GF-D8 (cell line): ENCODE measurements around the gene FHIT.
A peak's percentile ranks its signal among the peaks of the same experiment; 100 is the strongest.
"Not testable (repeated sequence)": the region's sequence is repeated elsewhere in the genome, so short reads cannot be mapped to it uniquely, and the experiment has no call there.

Source experiments
- DNase-seq: peaks from one replicate; lab custom pipeline; 2025; lab: John Stamatoyannopoulos, UW

FHIT gene

GRCh38 chr3:60920519-60920918, 330.7 kb downstream of the FHIT start:
- no peak for DNase-seq

- no peak for DNase-seq
Measured at GRCh38 chr3:60919296-60919695, 332.0 kb downstream of the FHIT start.

DNA sequence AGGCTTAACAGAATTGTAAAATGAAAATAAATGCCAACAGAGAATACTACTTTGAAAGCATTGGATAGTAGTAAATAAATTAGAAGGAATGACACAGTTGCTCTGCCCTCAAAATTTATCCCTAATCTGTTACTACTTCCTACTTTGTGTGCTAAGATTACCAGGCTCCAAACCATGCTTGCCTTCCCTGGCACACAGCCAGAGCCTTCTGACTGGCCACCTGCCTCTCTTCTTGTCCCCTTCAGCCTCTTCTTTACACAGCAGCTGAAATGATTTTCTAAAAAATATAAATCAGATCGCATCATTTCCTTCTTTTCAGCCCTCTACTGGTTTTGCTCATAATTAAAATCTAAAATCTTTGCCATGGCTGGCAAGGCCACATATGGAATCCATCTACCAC, 334.1 kb downstream of the FHIT start:
- DNase-seq: no peak

- DNase-seq: no peak
Measured at GRCh38 chr3:60916546-60916945, 334.7 kb downstream of the FHIT start.

- DNase-seq: no peak
Measured at GRCh38 chr3:60913474-60913873, 337.8 kb downstream of the FHIT start.

DNA sequence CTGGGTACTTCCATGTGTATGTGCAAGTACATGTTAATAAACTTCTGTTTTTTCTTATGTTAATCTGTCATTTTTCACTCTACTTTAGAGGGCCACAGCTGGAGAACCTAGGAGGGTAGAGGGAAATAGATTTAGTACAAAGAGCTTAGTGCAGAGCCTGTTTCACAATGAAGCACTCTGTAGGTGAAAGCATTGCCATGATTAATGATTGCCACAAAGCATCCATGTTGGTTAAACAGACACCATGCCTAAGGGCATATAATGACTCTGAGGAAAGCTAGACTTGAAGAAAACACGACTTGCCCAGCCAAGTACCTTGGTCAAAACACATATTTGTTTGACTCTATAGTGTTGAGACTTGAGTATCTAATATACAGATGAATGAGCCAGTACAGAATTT, 338.4 kb downstream of the FHIT start:
- no peak for DNase-seq

DNA sequence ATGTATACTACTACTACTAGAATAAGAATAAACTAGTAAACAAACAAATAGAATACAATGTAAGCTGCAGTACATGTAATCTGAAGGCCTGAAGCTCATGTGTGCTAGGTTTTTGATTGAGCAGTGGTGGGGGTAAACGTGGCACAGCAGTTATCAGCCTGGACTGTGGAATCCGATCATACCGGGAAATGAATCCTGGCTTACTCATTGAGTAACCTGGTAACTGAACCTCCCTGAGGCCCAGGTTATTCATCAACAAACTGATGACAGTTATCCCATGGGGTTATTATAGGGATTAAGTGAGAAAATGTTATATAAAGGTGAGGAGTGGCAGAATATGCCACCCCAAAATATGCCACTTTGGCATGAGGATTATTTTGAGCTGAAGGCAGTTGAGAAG, 339.1 kb downstream of the FHIT start:
- no peak for DNase-seq

DNA sequence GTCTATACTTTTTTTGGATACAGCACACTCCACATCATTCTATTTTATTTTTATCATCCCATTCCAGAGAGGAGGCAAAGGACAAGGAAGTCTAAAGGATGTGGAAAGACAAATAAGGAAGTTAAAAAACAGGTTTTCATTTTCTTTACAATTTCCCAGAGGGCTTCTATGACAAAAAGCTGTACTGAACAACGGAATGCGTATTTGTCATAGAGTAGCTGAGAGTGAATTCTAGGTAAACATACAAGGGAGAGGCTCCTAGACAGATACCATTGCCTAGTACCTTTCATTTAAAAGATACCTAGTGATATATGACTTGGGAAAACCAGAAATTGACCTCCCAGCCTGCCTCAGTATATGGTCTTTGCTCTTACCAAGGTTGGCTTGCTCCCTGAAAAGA, 341.7 kb downstream of the FHIT start:
- DNase-seq: no peak

GRCh38 chr3:60906283-60906682, 345.0 kb downstream of the FHIT start:
- DNase-seq: no peak

DNA sequence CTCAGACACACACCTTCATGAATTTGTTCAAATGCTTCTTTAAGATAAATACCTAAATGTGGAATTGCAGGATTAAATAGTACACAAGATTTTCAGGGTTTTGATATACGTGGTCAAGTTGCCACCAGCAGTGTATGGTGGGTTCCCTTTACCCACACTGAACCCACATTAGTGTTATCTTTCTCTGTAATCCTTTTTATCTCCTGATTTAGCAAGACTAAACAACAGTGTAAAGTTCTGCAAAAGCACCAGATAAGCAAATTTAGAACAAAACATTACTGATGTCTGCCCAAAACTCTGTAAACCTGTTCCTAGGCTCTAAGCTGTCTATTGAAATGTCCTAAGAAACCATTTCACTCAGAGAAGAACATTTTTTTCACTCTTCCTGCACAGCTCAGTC, 352.9 kb downstream of the FHIT start:
- peak; percentile 12 for DNase-seq

- DNase-seq: no peak
Measured at GRCh38 chr3:60893946-60894345, 357.3 kb downstream of the FHIT start.

DNA sequence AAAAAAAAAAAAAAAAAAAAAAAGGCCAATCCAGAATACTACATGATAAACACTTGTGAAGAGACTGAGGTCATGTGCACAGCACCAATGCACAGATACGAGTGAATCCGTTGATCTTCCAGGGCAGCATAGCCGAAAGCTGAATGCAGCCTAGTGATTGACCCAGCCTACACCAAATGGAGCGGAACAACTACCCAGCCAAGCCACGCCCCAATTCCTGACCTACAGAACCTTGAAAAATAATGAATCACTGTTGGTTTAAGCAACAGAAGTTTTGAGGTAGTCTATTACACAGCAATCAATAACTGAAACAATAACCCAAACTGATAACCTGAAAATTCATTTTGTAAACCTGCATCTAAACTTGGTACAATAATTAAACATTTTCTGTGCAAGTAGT, 361.0 kb downstream of the FHIT start:
- DNase-seq: no peak

GRCh38 chr3:60888952-60889351, 362.3 kb downstream of the FHIT start:
- DNase-seq: not testable (repeated sequence)

DNA sequence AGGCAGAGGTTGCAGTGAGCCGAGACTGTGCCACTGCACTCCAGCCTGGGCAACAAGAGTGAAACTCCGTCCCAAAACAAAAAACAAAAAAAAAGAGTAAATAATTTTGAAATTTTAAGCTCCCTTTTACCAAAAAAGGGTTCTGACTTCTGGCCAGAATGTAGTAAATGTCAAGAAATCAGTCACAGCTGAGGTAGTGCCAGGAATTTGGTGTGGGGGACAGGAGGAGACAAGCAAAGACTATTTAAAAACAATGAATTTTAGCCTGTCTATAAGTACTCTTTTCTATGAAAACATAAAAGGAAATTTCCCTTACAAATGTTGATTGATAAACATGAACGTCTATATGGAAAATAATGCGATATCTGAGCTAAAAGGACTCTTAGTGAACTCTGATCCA, 363.7 kb downstream of the FHIT start:
- DNase-seq: no peak

GRCh38 chr3:60886518-60886917, 364.7 kb downstream of the FHIT start:
- no peak for DNase-seq

GRCh38 chr3:60884005-60884404, 367.2 kb downstream of the FHIT start:
- DNase-seq: no peak

DNA sequence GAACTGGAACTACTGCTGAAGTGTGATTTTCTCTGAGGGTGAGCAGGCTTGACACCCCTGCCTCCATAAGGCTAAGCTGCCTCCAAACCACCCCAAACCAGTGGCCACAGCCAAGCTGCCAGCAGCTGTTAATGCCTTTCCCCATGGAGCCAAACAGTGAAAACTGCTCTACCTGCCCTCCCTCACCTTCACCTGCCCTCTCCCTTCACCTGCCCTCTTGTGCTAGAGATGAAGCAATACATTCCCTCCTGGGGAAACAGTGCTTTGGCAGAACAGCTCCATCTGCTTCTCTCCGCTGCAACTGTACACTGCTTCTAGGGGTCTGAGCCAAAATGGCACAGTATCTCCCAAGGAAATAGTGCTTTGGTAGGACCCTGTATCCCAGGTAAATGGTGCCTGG, 374.1 kb downstream of the FHIT start:
- DNase-seq: no peak

DNA sequence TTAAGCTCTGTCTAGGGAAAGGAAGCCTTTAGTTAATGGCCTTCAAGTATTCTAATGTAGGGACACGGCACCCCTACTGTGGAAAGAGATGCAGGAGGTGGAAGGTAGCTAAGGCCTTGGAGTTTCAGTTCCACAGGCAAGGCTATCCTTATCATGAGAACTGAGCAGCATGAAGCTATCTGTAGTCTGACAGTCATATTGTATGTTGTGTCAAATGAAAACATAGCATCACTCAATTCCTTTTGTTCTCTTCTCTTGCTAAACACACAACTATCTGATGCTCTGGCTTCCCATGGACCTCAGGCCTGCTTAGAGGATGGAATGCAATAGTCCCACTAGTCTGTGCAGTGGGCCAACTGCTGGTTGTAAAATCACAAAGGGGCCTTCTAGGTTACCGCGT, 380.9 kb downstream of the FHIT start:
- no peak for DNase-seq

- no peak for DNase-seq
Measured at GRCh38 chr3:60867200-60867599, 384.1 kb downstream of the FHIT start.

GRCh38 chr3:60856257-60857046, 394.8 kb downstream of the FHIT start:
- peak; percentile 93 for DNase-seq

GRCh38 chr3:60855250-60855649, 396.0 kb downstream of the FHIT start:
- DNase-seq: peak; percentile 77

- peak; percentile 50 for DNase-seq
Measured at GRCh38 chr3:60854791-60855190, 396.5 kb downstream of the FHIT start.

DNA sequence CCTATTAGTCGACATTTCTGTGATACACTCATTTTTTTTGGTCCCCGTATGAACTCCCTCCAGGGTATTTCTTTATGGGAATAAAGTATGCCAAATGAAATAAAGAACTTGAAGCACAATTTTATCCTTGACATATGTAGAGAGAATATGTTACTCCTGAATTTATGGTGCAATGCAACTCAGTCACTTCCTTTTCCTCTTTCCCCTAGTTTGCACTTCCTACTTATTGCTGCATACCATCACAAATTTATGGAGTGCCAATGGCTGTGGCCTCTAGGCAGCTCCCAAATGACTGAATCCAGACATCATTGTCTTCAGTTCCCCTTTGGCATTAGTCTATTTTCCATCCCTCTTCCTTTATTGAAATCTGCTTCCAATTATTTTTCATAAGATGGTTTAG, 403.5 kb downstream of the FHIT start:
- no peak for DNase-seq

- no peak for DNase-seq
Measured at GRCh38 chr3:60844256-60844655, 407.0 kb downstream of the FHIT start.
